HepG2 (cell line): Measurements from ENCODE around the gene DNALI1. TPM values are rescaled to one million over a fixed set of nuclear protein-coding genes. Genes with fewer than 3 reads are reported as not detected.

Source experiments
- ARNT2 ChIP-seq: sonication (generic); formaldehyde crosslinking; IDR thresholded peaks from 2 replicates; pipeline ENCODE4 v1.8.0; 2022; ENCODE audit warnings: mild to moderate bottlenecking, low read depth, missing genetic modification reagents, moderate library complexity
- FOXC1 ChIP-seq: sonication (generic); formaldehyde crosslinking; IDR thresholded peaks from 2 replicates; pipeline ENCODE4 v1.8.0; 2022; ENCODE audit warnings: mild to moderate bottlenecking, missing genetic modification reagents, borderline replicate concordance
- FOXJ3 ChIP-seq: sonication (generic); formaldehyde crosslinking; IDR thresholded peaks from 2 replicates; pipeline ENCODE4 v1.4.0; 2020; ENCODE audit warnings: missing genetic modification reagents, mild to moderate bottlenecking, borderline replicate concordance
- HMGXB4 ChIP-seq, 2 experiments: sonication (generic) in 1 of 2; formaldehyde crosslinking in 1 of 2; IDR thresholded peaks; 2 replicates each; pipeline versions ENCODE4 v1.4.0 to v1.6.1; 2018 to 2020; ENCODE audit warnings: missing genetic modification reagents in 2 of 2, borderline replicate concordance in 1 of 2, low read depth in 1 of 2, mild to moderate bottlenecking in 1 of 2, missing biosample characterization in 1 of 2
- IRF1 ChIP-seq: sonication (generic); formaldehyde crosslinking; IDR thresholded peaks from 2 replicates; pipeline ENCODE4 v1.4.0; 2020; ENCODE audit warnings: low read depth, mild to moderate bottlenecking, missing genetic modification reagents
- MNT ChIP-seq: fragments of 450-650 bp; IDR thresholded peaks from 2 replicates; pipeline ENCODE4 v1.6.1; 2016
- MTA1 ChIP-seq: sonication (generic); formaldehyde crosslinking; IDR thresholded peaks from 2 replicates; pipeline ENCODE4 v1.4.0; 2020; ENCODE audit warnings: missing genetic modification reagents, mild to moderate bottlenecking, borderline replicate concordance
- NAIF1 ChIP-seq: sonication (generic); formaldehyde crosslinking; IDR thresholded peaks from 2 replicates; pipeline ENCODE4 v1.5.0; 2020; ENCODE audit warnings: mild to moderate bottlenecking, missing genetic modification reagents, borderline replicate concordance
- RBM39 ChIP-seq: fragments of 200-400 bp; formaldehyde crosslinking; IDR thresholded peaks from one replicate; pipeline ENCODE4 v1.6.1; 2018; ENCODE audit warnings: antibody characterized with exemption, mild to moderate bottlenecking, low read depth, low read length; ENCODE audit not compliant: poor library complexity, severe bottlenecking
- SMYD3 ChIP-seq: sonication (generic); formaldehyde crosslinking; IDR thresholded peaks from 2 replicates; pipeline ENCODE4 v1.8.1; 2023; ENCODE audit warnings: mild to moderate bottlenecking, missing genetic modification reagents
- STAG1 ChIP-seq: sonication (generic); formaldehyde crosslinking; IDR thresholded peaks from 2 replicates; pipeline ENCODE4 v1.4.0; 2020; ENCODE audit warnings: missing genetic modification reagents
- TARDBP ChIP-seq: sonication (generic); formaldehyde crosslinking; IDR thresholded peaks from 2 replicates; pipeline ENCODE4 v1.8.0; 2022; ENCODE audit warnings: mild to moderate bottlenecking, missing genetic modification reagents
- TFDP2 ChIP-seq: sonication (generic); formaldehyde crosslinking; IDR thresholded peaks from 2 replicates; pipeline ENCODE4 v1.4.0; 2020; ENCODE audit warnings: missing genetic modification reagents
- ZBTB38 ChIP-seq: sonication (generic); formaldehyde crosslinking; IDR thresholded peaks from 2 replicates; pipeline ENCODE4 v1.5.1; 2020; ENCODE audit warnings: mild to moderate bottlenecking, missing genetic modification reagents
- ZFP36 ChIP-seq: fragments of 150-350 bp; IDR thresholded peaks from 2 replicates; pipeline ENCODE4 v1.6.1; 2018; ENCODE audit warnings: borderline replicate concordance, low read length, low read depth; ENCODE audit not compliant: partially characterized antibody
- ZNF121 ChIP-seq: sonication (generic); formaldehyde crosslinking; IDR thresholded peaks from 2 replicates; pipeline ENCODE4 v1.5.0; 2020; ENCODE audit warnings: mild to moderate bottlenecking, missing genetic modification reagents
- ZNF17 ChIP-seq: sonication (generic); formaldehyde crosslinking; IDR thresholded peaks from 2 replicates; pipeline ENCODE4 v1.5.0; 2020; ENCODE audit warnings: mild to moderate bottlenecking, missing genetic modification reagents
- ZNF362 ChIP-seq: sonication (generic); formaldehyde crosslinking; IDR thresholded peaks from 2 replicates; pipeline ENCODE4 v1.4.0; 2020; ENCODE audit warnings: missing genetic modification reagents, mild to moderate bottlenecking, borderline replicate concordance
- ZNF430 ChIP-seq: sonication (generic); formaldehyde crosslinking; IDR thresholded peaks from 2 replicates; pipeline ENCODE4 v1.9.0; 2021; ENCODE audit warnings: mild to moderate bottlenecking, missing genetic modification reagents
- ZNF772 ChIP-seq: sonication (generic); formaldehyde crosslinking; IDR thresholded peaks from 2 replicates; pipeline ENCODE4 v1.5.0; 2020; ENCODE audit warnings: mild to moderate bottlenecking, missing genetic modification reagents
- ZNF776 ChIP-seq: sonication (generic); formaldehyde crosslinking; IDR thresholded peaks from 2 replicates; pipeline ENCODE4 v1.4.0; 2020; ENCODE audit warnings: mild to moderate bottlenecking, missing genetic modification reagents
- polyA plus RNA-seq, 8 experiments: library from polyadenylated mRNA; depleted of rRNA in 3 of 8; stranded (reverse) in 7 of 8; unstranded in 1 of 8; fragments of >200 nt; fragmentation: Illumina TruSeq in 4 of 8; extraction: Trizol in 4 of 8; gene quantifications; 2 replicates each; pipeline versions ENCODE4 v1.2.1 to v1.2.3, GENCODE V29; 2011 to 2016; ENCODE audit warnings: low read depth in 4 of 8, missing spikeins in 1 of 8, mixed read lengths in 1 of 8; ENCODE audit not compliant: insufficient read depth in 1 of 8
- total RNA-seq, 5 experiments: library from RNA; depleted of rRNA; stranded (reverse); fragments of >200 nt; fragmentation: Illumina TruSeq; extraction: Trizol; gene quantifications; 2 replicates each; pipeline ENCODE4 v1.2.3, GENCODE V29; 2016; ENCODE audit warnings: low read depth in 1 of 5

Gene DNALI1
- total and polyA plus RNA-seq, 2 of the 13 experiments (the other 11 are each of a cell fraction or from before 2014, with no cell fraction given) = 0.42 to 0.70 TPM

GRCh38 chr1:37514350-37515184 lies 42.2 kb upstream of the DNALI1 start, which contains the start of gene MEAF6 (continued):
- TF ChIP-seq ZFP36 (no peak), MNT (no peak), SMYD3 (CRISPR knock-in tag) (0 out of 2 replicates have a peak, but pooled peaks have one; percentile 47), HMGXB4 (CRISPR knock-in tag; IDR thresholded peaks at IDR 0.05; ENCODE audit: borderline replicate concordance in 1 of 2, low read depth in 1 of 2) (peak in 1 of 2 experiments; percentile 82; a peak in 3 of 4 replicates), ZNF362 (CRISPR knock-in tag) (peak; percentile 26; the same call in 1 of the 2 replicates), ARNT2 (peak; percentile 79; the same call in 1 of the 2 replicates), RBM39 (peak; percentile 33), FOXJ3 (peak; percentile 40; the same call in 1 of the 2 replicates), ZNF430 (CRISPR knock-in tag) (peak; percentile 91), ZBTB38 (CRISPR knock-in tag) (peak; percentile 60; the same call in 1 of the 2 replicates), TARDBP (CRISPR knock-in tag) (peak; percentile 56; the same call in 1 of the 2 replicates), ZNF776 (CRISPR knock-in tag) (peak; percentile 79; the same call in 1 of the 2 replicates), NAIF1 (CRISPR knock-in tag) (no peak), IRF1 (no peak), STAG1 (CRISPR knock-in tag) (peak; percentile 30), MTA1 (CRISPR knock-in tag) (peak; percentile 65; the same call in 1 of the 2 replicates), ZNF121 (peak; percentile 39; the same call in 1 of the 2 replicates), ZNF17 (CRISPR knock-in tag) (no peak), TFDP2 (CRISPR knock-in tag) (peak; percentile 73), ZNF772 (CRISPR knock-in tag) (peak; percentile 46; the same call in 1 of the 2 replicates), FOXC1 (CRISPR knock-in tag) (peak; percentile 42; the same call in 1 of the 2 replicates)
